Endothelial cell of umbilical vein (primary cell): ENCODE measurements around the gene UBA5. TPM values are rescaled to one million over a fixed set of nuclear protein-coding genes. Genes with fewer than 3 reads are reported as not detected.

ENCODE experiments used
- BruUV-seq: library from RNA; stranded (reverse); fragments of 400-500 nt; replicated peaks from 2 replicates; lab custom pipeline; 2021; lab: Mats Ljungman, UMichigan
- CTCF ChIA-PET: fragments of 300-600, 350-600 bp; sonication (Branson Sonifier 250); formaldehyde crosslinking; loops from one replicate; lab custom pipeline; 2021; ENCODE audit warnings: antibody characterized with exemption, inconsistent platforms; lab: Charles Lee
- POLR2A ChIA-PET: fragments of 300-600, 350-600 bp; sonication (Branson Sonifier 250); formaldehyde crosslinking; loops from one replicate; lab custom pipeline; 2021; ENCODE audit warnings: antibody characterized with exemption, inconsistent platforms; lab: Charles Lee
- DNase-seq: peaks from one replicate; pipeline ENCODE4 v3.0.0-alpha.2; 2011; ENCODE audit warnings: low read depth, low spot score
- FAIRE-seq: peaks from 2 replicates; lab custom pipeline; 2011; peaks lifted over from hg19 to GRCh38; lab: Jason Lieb, UNC
- H2AFZ ChIP-seq: 2 replicates; pipeline ENCODE4 v1.6.0; 2012; ENCODE audit warnings: low read depth, low read length, control low read depth, inconsistent platforms
- H3K27ac ChIP-seq: 2 replicates; pipeline ENCODE4 v1.5.1; 2011; ENCODE audit warnings: low read depth, mild to moderate bottlenecking, control low read depth, low read length, moderate library complexity; ENCODE audit not compliant: insufficient read depth
- H3K27me3 ChIP-seq, 2 experiments: 2 replicates each; pipeline versions ENCODE4 v1.6.0 to v1.6.1; 2011; ENCODE audit warnings: low read length in 2 of 2, mixed read lengths in 1 of 2; ENCODE audit not compliant: control insufficient read depth in 2 of 2, insufficient read depth in 2 of 2
- H3K36me3 ChIP-seq, 2 experiments: 2 replicates in 1 of 2; 3 replicates in 1 of 2; pipeline ENCODE4 v1.5.1; 2011; ENCODE audit warnings: low read length in 2 of 2, mild to moderate bottlenecking in 1 of 2, moderate library complexity in 1 of 2; ENCODE audit not compliant: control insufficient read depth in 2 of 2, insufficient read depth in 2 of 2; ENCODE audit errors: extremely low read depth in 1 of 2
- H3K4me1 ChIP-seq: 3 replicates; pipeline ENCODE4 v1.5.1; 2011; ENCODE audit warnings: mild to moderate bottlenecking, low read length; ENCODE audit not compliant: control insufficient read depth, insufficient read depth; ENCODE audit errors: extremely low read depth
- H3K4me2 ChIP-seq: 2 replicates; pipeline ENCODE4 v1.6.1; 2011; ENCODE audit warnings: low read length, control low read depth, mixed read lengths; ENCODE audit not compliant: insufficient read depth
- H3K4me3 ChIP-seq, 3 experiments: fragments of 200-600 bp in 1 of 3; sonication (generic), shearing (Covaris generic) in 1 of 3; replicated peaks in 1 of 3; 2 replicates each; pipeline ENCODE4 v1.5.1; 2011 to 2016; ENCODE audit warnings: control low read depth in 3 of 3, low read length in 3 of 3, mild to moderate bottlenecking in 2 of 3, inconsistent platforms in 1 of 3, low read depth in 1 of 3, moderate library complexity in 1 of 3; ENCODE audit not compliant: insufficient read depth in 1 of 3
- H3K79me2 ChIP-seq: 2 replicates; pipeline ENCODE4 v1.6.0; 2012; ENCODE audit warnings: low read length, inconsistent platforms; ENCODE audit not compliant: control insufficient read depth, insufficient read depth
- H3K9ac ChIP-seq: replicated peaks from 2 replicates; pipeline ENCODE3; 2011; ENCODE audit warnings: low read length, control low read depth; ENCODE audit not compliant: insufficient read depth; ENCODE audit errors: extremely low read depth
- H3K9me1 ChIP-seq: replicated peaks from 3 replicates; pipeline ENCODE4 v1.6.0; 2011; ENCODE audit warnings: mild to moderate bottlenecking, low read length; ENCODE audit not compliant: control insufficient read depth, insufficient read depth; ENCODE audit errors: extremely low read depth
- H3K9me3 ChIP-seq: replicated peaks from 2 replicates; pipeline ENCODE4 v1.5.1; 2012; ENCODE audit warnings: low read length, inconsistent platforms; ENCODE audit not compliant: control insufficient read depth, insufficient read depth
- H4K20me1 ChIP-seq: replicated peaks from 2 replicates; pipeline ENCODE3; 2011; ENCODE audit warnings: mild to moderate bottlenecking, low read length; ENCODE audit not compliant: control insufficient read depth, insufficient read depth; ENCODE audit errors: extremely low read depth
- CTCF ChIP-seq, 2 donors: IDR thresholded peaks; 1 replicate in 1 of 2; 2 replicates in 1 of 2; pipeline ENCODE4 v1.5.1; 2011; ENCODE audit warnings: low read length in 2 of 2, mild to moderate bottlenecking in 2 of 2, moderate library complexity in 2 of 2, control low read depth in 1 of 2, inconsistent platforms in 1 of 2, low read depth in 1 of 2; ENCODE audit not compliant: insufficient read depth in 1 of 2; ENCODE audit errors: extremely low read depth in 1 of 2
- FOS ChIP-seq: IDR thresholded peaks from 2 replicates; pipeline ENCODE4 v1.6.1; 2011; ENCODE audit warnings: mild to moderate bottlenecking, low read length, moderate library complexity, borderline replicate concordance; ENCODE audit not compliant: insufficient read depth
- POLR2A ChIP-seq: IDR thresholded peaks from 2 replicates; pipeline ENCODE4 v1.6.1; 2012; ENCODE audit warnings: low read depth, mild to moderate bottlenecking, control low read depth, low read length
- POLR2AphosphoS5 ChIP-seq: IDR thresholded peaks from 2 replicates; pipeline ENCODE4 v1.6.1; 2012; ENCODE audit warnings: low read depth, mild to moderate bottlenecking, control low read depth, low read length, moderate library complexity; ENCODE audit not compliant: insufficient read depth
- dilution Hi-C: fragments of 300-500 bp; cut with MboI; formaldehyde crosslinking; loops from one replicate; pipeline ENCODE4 v1.15.0; 2019; ENCODE audit warnings: low sequenced_read_pairs; ENCODE audit not compliant: extremely low pct_ligation_motif_present
- intact Hi-C: fragments of 100-400 bp; cut with micrococcal nuclease; formaldehyde crosslinking; loops from one replicate; pipeline ENCODE4 v1.10.0; 2022
- polyA plus RNA-seq, 4 experiments: library from polyadenylated mRNA; depleted of rRNA in 3 of 4; stranded (reverse) in 3 of 4; unstranded in 1 of 4; fragments of >200 nt; gene quantifications; 2 replicates each; pipeline versions ENCODE4 v1.2.1 to v1.2.3, GENCODE V29; 2011 to 2012; ENCODE audit warnings: missing spikeins in 1 of 4
- total RNA-seq: library from RNA; stranded (reverse); gene quantifications from 2 replicates; pipeline ENCODE4 v1.2.3, GENCODE V29; 2021

UBA5 gene
- total and polyA plus RNA-seq, 2 donors (not counting 3 experiments of a cell fraction or from before 2014, with no cell fraction given) = 19.7 to 38.1 TPM

- H3K4me3 ChIP-seq = peak overlapping the region; percentile 45 to 93 (median 86)
- intact Hi-C loops (loop anchor here (10.0 kb wide), 1 partner anchor 1082 kb away; the partner anchor contains the start of gene SRPRB), dilution Hi-C loops (no loop called here)
- DNase-seq = no peak
- FAIRE-seq = peak; percentile 56
- CTCF ChIA-PET = interaction anchor here (0.7 to 1.4 kb wide), 6 partner anchors 8 to 855 kb away, joined by 3 to 8 read pairs (median 4); no protein-coding TSS in a partner anchor
- peak overlapping the region; percentile 92 for H3K4me2 ChIP-seq
- H3K36me3 ChIP-seq = peaks cover 0 to 2% of the 10 kb centered on the region in 2 experiments
- POLR2A ChIA-PET = no interaction called here
- TF ChIP-seq POLR2A = peak; percentile 89
- TF ChIP-seq FOS = no peak
- peak; percentile 95 for TF ChIP-seq POLR2AphosphoS5
- H3K27me3 ChIP-seq = no peaks in the 10 kb centered on the region
- peak overlapping the region; percentile 25 for H3K27ac ChIP-seq
- H2AFZ ChIP-seq = peak overlapping the region; percentile 83
- H4K20me1 ChIP-seq = no peaks in the 10 kb centered on the region
- no peaks in the 10 kb centered on the region for H3K9me1 ChIP-seq
- H3K9ac ChIP-seq = peak overlapping the region; percentile 71
- no peaks in the 10 kb centered on the region for H3K9me3 ChIP-seq
- peaks cover 26% of the 10 kb centered on the region for H3K4me1 ChIP-seq
- H3K79me2 ChIP-seq = peaks cover 19% of the 10 kb centered on the region
- BruUV-seq = no TSS peak
Observed at GRCh38 chr3:132723024-132723950, 63.2 kb downstream of the UBA5 start.

- Histone ChIP-seq H2AFZ (no peak overlapping the region), H3K27me3 (peaks cover 7 to 17% of the 10 kb centered on the region in 2 experiments), H3K9ac (no peak overlapping the region), H3K4me2 (no peak overlapping the region), H3K9me1 (no peaks in the 10 kb centered on the region), H4K20me1 (no peaks in the 10 kb centered on the region), H3K79me2 (peaks cover 3% of the 10 kb centered on the region), H3K36me3 (no peaks in the 10 kb centered on the region), H3K27ac (no peak overlapping the region), H3K9me3 (no peaks in the 10 kb centered on the region), H3K4me3 (no peak overlapping the region), H3K4me1 (peaks cover 8% of the 10 kb centered on the region)
- DNase-seq = peak; percentile 68
- dilution Hi-C loops = no loop called here
- TF ChIP-seq POLR2A = no peak
- peak; percentile 48 to 51 for TF ChIP-seq CTCF (IDR thresholded peaks at IDR 0.05; ENCODE audit: extremely low read depth in 1 of 2, insufficient read depth in 1 of 2, low read depth in 1 of 2, low read length in 2 of 2)
- POLR2A ChIA-PET = no interaction called here
- FAIRE-seq = peak; percentile 78
- intact Hi-C loops = loop anchor here (1.0 to 10.0 kb wide), 6 partner anchors 314 to 1078 kb away; partner anchors contain the start of genes SRPRB and TOPBP1
- CTCF ChIA-PET = interaction anchor here (0.6 to 4.3 kb wide), 30 partner anchors 9 to 1487 kb away, joined by 3 to 35 read pairs (median 3); no protein-coding TSS in a partner anchor
- BruUV-seq = no TSS peak
Observed at GRCh38 chr3:132726341-132726823, 66.3 kb downstream of the UBA5 start.
